GM13977 (cell line): ENCODE data around the gene OR2L13.
"Not testable (repeated sequence)": the region's sequence is repeated elsewhere in the genome, so short reads cannot be mapped to it uniquely, and the experiment has no call there.

ENCODE experiments used
- DNase-seq: peaks from one replicate; pipeline ENCODE4 v3.0.0; 2012; ENCODE audit warnings: low spot score
- in situ Hi-C: fragments of 300-500 bp; cut with MboI; formaldehyde crosslinking; loops from one replicate; pipeline ENCODE4 v1.12.0; 2022; ENCODE audit warnings: low sequenced_read_pairs, low pct_unique_long_range_greater_than_20kb, mixed read lengths, inconsistent platforms; ENCODE audit not compliant: unreplicated experiment
- TF ChIP-seq, protein P1 (sequence below): IDR thresholded peaks from 2 replicates; pipeline ENCODE4 v1.5.1; 2012; ENCODE audit warnings: mild to moderate bottlenecking, control low read depth; ENCODE audit not compliant: insufficient read depth; ENCODE audit errors: extremely low read depth, missing control alignments

OR2L13 gene

GRCh38 chr1:248065604-248066003 is 29.4 kb upstream of the OR2L13 start:
- in situ Hi-C loops, result no loop called here
- TF ChIP-seq, protein P1, sequence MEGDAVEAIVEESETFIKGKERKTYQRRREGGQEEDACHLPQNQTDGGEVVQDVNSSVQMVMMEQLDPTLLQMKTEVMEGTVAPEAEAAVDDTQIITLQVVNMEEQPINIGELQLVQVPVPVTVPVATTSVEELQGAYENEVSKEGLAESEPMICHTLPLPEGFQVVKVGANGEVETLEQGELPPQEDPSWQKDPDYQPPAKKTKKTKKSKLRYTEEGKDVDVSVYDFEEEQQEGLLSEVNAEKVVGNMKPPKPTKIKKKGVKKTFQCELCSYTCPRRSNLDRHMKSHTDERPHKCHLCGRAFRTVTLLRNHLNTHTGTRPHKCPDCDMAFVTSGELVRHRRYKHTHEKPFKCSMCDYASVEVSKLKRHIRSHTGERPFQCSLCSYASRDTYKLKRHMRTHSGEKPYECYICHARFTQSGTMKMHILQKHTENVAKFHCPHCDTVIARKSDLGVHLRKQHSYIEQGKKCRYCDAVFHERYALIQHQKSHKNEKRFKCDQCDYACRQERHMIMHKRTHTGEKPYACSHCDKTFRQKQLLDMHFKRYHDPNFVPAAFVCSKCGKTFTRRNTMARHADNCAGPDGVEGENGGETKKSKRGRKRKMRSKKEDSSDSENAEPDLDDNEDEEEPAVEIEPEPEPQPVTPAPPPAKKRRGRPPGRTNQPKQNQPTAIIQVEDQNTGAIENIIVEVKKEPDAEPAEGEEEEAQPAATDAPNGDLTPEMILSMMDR, result no peak
- no peak for DNase-seq

DNA sequence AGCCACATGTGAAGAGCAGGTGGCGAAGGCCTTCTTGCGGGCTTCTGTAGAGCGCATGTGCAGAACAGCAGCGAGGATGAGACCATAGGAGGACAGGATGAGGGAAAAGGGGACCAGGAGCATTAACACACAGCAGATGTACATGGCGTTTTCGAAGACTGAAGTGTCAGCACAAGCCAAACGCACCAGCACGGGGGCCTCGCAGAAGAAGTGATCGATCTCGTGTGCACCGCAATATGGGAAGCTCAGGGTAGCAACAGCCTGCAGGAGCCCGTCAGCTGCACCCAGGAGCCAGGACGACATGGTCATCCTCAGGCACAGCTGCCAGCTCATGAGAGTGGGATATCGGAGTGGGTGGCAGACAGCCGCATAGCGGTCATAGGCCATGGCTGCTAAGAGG is 11.1 kb upstream of the OR2L13 start:
- DNase-seq, in situ Hi-C loops: not testable (repeated sequence)

GRCh38 chr1:248098529-248098928 is 3.5 kb downstream of the OR2L13 start:
- DNase-seq, result no peak
- TF ChIP-seq, protein P1, result no peak
- in situ Hi-C loops, result no loop called here

DNA sequence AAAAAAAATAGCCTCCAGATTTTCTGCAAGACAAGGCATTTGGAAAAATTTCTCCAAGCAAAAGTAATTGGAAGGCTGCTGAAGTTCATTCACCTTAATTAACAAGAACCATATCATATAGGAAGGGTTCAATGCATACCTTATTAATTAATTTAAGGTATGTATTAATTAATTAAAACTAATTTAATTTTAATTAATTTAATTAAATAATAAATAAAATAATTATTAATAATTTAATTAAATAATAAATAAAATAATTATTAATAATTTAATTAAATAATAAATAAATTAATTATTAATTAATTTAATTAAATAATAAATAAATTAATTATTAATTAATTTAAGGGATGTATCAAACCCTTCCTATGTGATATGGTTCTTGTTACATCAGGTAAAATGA is 7.9 kb downstream of the OR2L13 start:
- TF ChIP-seq, protein P1, result no peak
- in situ Hi-C loops, result no loop called here
- no peak for DNase-seq

DNA sequence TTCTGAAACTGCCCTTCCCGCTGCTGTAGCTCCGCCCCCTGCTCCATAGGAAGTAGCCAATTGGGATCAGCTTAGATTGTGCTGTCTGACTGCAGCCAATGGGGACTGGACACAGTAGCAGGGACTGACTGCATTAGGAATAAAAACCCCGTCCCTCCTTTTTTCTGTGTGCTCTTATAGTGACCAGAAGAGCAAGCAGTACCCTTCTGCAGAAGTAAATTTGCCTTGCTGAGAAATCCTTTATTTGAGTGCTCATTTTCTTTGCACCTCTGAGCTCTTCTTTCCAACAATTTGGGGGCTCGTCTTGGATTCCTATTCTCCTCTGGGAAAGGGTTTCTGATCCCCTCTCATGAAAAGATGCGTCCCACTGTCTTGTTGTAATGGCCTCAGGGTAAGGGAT is 16.2 kb downstream of the OR2L13 start:
- DNase-seq, result no peak
- in situ Hi-C loops, result no loop called here
- TF ChIP-seq, protein P1, result no peak

DNA sequence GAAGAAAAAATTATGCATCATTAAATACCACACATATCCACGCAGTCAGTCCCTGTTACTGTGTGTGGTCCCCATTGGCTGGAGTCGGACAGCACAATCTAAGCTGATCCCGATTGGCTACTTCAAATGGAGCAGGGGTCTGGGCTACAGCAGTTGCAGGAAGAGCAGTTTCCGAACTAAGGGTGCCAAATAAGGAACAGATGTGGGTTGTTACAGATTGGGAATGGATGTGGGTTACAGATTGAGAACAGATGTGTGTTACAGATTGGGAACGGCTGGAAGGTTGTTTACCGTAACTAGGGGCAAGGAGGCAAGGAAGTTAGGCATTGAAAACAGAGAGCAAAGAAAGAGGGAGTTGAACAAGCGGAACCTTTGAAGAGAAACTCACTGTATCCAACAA is 19.9 kb downstream of the OR2L13 start:
- TF ChIP-seq, protein P1, result no peak
- in situ Hi-C loops, result no loop called here
- no peak for DNase-seq

- no peak for DNase-seq
- in situ Hi-C loops, result no loop called here
- TF ChIP-seq, protein P1, result no peak
Observed at GRCh38 chr1:248127653-248128052, 32.7 kb downstream of the OR2L13 start.
